H9 (cell line): ENCODE data around the gene FAAP100. TPM values are rescaled to one million over a fixed set of nuclear protein-coding genes. Genes with fewer than 3 reads are reported as not detected.
A peak's percentile ranks its signal among the peaks of the same experiment; 100 is the strongest.

Experiments
- DNase-seq: peaks from one replicate; pipeline ENCODE4 v3.0.0-alpha.2; 2017
- H2AFZ ChIP-seq: one replicate; pipeline ENCODE4 v1.6.1; 2013; ENCODE audit warnings: mild to moderate bottlenecking, low read length, control low read depth, moderate library complexity
- H2AK5ac ChIP-seq: 2 replicates; pipeline ENCODE4 v1.6.1; 2013; ENCODE audit warnings: low read length, control low read depth, mixed read lengths; ENCODE audit not compliant: insufficient read length
- H2BK120ac ChIP-seq: one replicate; pipeline ENCODE4 v1.6.1; 2013; ENCODE audit warnings: low read depth, mild to moderate bottlenecking, low read length, control low read depth, inconsistent platforms; ENCODE audit not compliant: poor library complexity, severe bottlenecking
- H2BK12ac ChIP-seq: 2 replicates; pipeline ENCODE4 v1.6.1; 2013; ENCODE audit warnings: low read length, control low read depth, mixed read lengths, low read depth; ENCODE audit not compliant: insufficient read length
- H2BK15ac ChIP-seq: 2 replicates; pipeline ENCODE4 v1.6.1; 2013; ENCODE audit warnings: low read depth, low read length, control low read depth
- H2BK20ac ChIP-seq: one replicate; pipeline ENCODE4 v1.6.1; 2013; ENCODE audit warnings: low read depth, mild to moderate bottlenecking, low read length, control low read depth, inconsistent platforms; ENCODE audit not compliant: poor library complexity, severe bottlenecking
- H2BK5ac ChIP-seq: 2 replicates; pipeline ENCODE4 v1.6.1; 2013; ENCODE audit warnings: low read length, control low read depth, mixed read lengths; ENCODE audit not compliant: insufficient read length
- H3K14ac ChIP-seq: 2 replicates; pipeline ENCODE4 v1.6.1; 2013; ENCODE audit warnings: low read length, control low read depth; ENCODE audit not compliant: insufficient read depth
- H3K18ac ChIP-seq: 2 replicates; pipeline ENCODE4 v1.6.1; 2013; ENCODE audit warnings: low read depth, mild to moderate bottlenecking, mixed read lengths, low read length, control low read depth; ENCODE audit not compliant: insufficient read length
- H3K23ac ChIP-seq: 2 replicates; pipeline ENCODE4 v1.6.1; 2013; ENCODE audit warnings: low read length, control low read depth, mixed read lengths, low read depth; ENCODE audit not compliant: insufficient read length
- H3K23me2 ChIP-seq: 2 replicates; pipeline ENCODE4 v1.6.1; 2013; ENCODE audit warnings: low read depth, mild to moderate bottlenecking, mixed read lengths, low read length, control low read depth; ENCODE audit not compliant: insufficient read length, poor library complexity, severe bottlenecking
- H3K27ac ChIP-seq: 2 replicates; pipeline ENCODE4 v1.5.1; 2013; ENCODE audit warnings: low read length, control low read depth, mixed read lengths, low read depth; ENCODE audit not compliant: insufficient read length
- H3K27me3 ChIP-seq: 2 replicates; pipeline ENCODE4 v1.6.1; 2013; ENCODE audit warnings: low read length, control low read depth, inconsistent platforms; ENCODE audit not compliant: insufficient read depth
- H3K4ac ChIP-seq: 2 replicates; pipeline ENCODE4 v1.6.1; 2013; ENCODE audit warnings: low read depth, mild to moderate bottlenecking, control low read depth, inconsistent platforms, low read length, moderate library complexity
- H3K4me1 ChIP-seq: 2 replicates; pipeline ENCODE4 v1.6.1; 2013; ENCODE audit warnings: low read length, control low read depth, inconsistent platforms; ENCODE audit not compliant: insufficient read depth
- H3K4me2 ChIP-seq: 2 replicates; pipeline ENCODE4 v1.6.1; 2013; ENCODE audit warnings: low read length, control low read depth, mixed read lengths; ENCODE audit not compliant: insufficient read length, insufficient read depth
- H3K56ac ChIP-seq: 2 replicates; pipeline ENCODE4 v1.6.1; 2013; ENCODE audit warnings: low read depth, mild to moderate bottlenecking, mixed read lengths, low read length, control low read depth; ENCODE audit not compliant: insufficient read length
- H3K79me1 ChIP-seq: 2 replicates; pipeline ENCODE4 v1.6.1; 2013; ENCODE audit warnings: low read depth, mild to moderate bottlenecking, moderate library complexity, low read length, control low read depth, inconsistent platforms; ENCODE audit not compliant: insufficient read depth, poor library complexity, severe bottlenecking
- H3K79me2 ChIP-seq: 2 replicates; pipeline ENCODE4 v1.6.1; 2013; ENCODE audit warnings: low read length, control low read depth, inconsistent platforms; ENCODE audit not compliant: insufficient read depth
- H3K9ac ChIP-seq: 2 replicates; pipeline ENCODE4 v1.6.1; 2013; ENCODE audit warnings: low read length, control low read depth, mixed read lengths; ENCODE audit not compliant: insufficient read length; ENCODE audit errors: extremely low read depth
- H3K9me3 ChIP-seq: one replicate; pipeline ENCODE4 v1.6.1; 2013; ENCODE audit warnings: low read depth, low read length, inconsistent platforms; ENCODE audit not compliant: control insufficient read depth
- H3T11ph ChIP-seq: one replicate; pipeline ENCODE4 v1.6.1; 2013; ENCODE audit warnings: mild to moderate bottlenecking, low read length, control low read depth, inconsistent platforms
- H4K20me1 ChIP-seq: one replicate; pipeline ENCODE4 v1.6.1; 2013; ENCODE audit not compliant: control insufficient read depth, insufficient read length, insufficient read depth
- H4K5ac ChIP-seq: 2 replicates; pipeline ENCODE4 v1.6.1; 2013; ENCODE audit warnings: low read depth, mild to moderate bottlenecking, mixed read lengths, low read length, control low read depth; ENCODE audit not compliant: insufficient read length
- H4K8ac ChIP-seq: replicated peaks from 2 replicates; pipeline ENCODE4 v1.6.1; 2013; ENCODE audit warnings: low read length, control low read depth, mixed read lengths, low read depth; ENCODE audit not compliant: insufficient read length
- H4K91ac ChIP-seq: 2 replicates; pipeline ENCODE4 v1.6.1; 2013; ENCODE audit warnings: low read depth, mild to moderate bottlenecking, moderate library complexity, mixed read lengths, low read length, control low read depth; ENCODE audit not compliant: insufficient read length
- H3K27ac Mint-ChIP-seq, 3 experiments: 2 replicates in 2 of 3; 3 replicates in 1 of 3; pipeline ENCODE4 v1.8.0; 2020 to 2021; ENCODE audit warnings: mixed read lengths in 3 of 3, mild to moderate bottlenecking in 1 of 3, moderate library complexity in 1 of 3
- H3K27me3 Mint-ChIP-seq: 2 replicates; pipeline ENCODE4 v1.8.0; 2021; ENCODE audit warnings: low read depth, mild to moderate bottlenecking, moderate library complexity, mixed read lengths
- H3K36me3 Mint-ChIP-seq, 3 experiments: 2 replicates in 2 of 3; 3 replicates in 1 of 3; pipeline ENCODE4 v1.8.0; 2020 to 2021; ENCODE audit warnings: low read depth in 3 of 3, mixed read lengths in 3 of 3; ENCODE audit not compliant: insufficient read depth in 1 of 3
- H3K4me1 Mint-ChIP-seq, 2 experiments: 2 replicates each; pipeline ENCODE4 v1.8.0; 2020; ENCODE audit warnings: mixed read lengths in 2 of 2
- H3K4me3 Mint-ChIP-seq, 2 experiments: 2 replicates in 1 of 2; 3 replicates in 1 of 2; pipeline ENCODE4 v1.8.0; 2020 to 2021; ENCODE audit warnings: mild to moderate bottlenecking in 2 of 2, mixed read lengths in 2 of 2, moderate library complexity in 1 of 2
- H3K9me3 Mint-ChIP-seq, 2 experiments: 2 replicates in 1 of 2; 3 replicates in 1 of 2; pipeline ENCODE4 v1.8.0; 2020; ENCODE audit warnings: mild to moderate bottlenecking in 2 of 2, mixed read lengths in 2 of 2, moderate library complexity in 1 of 2
- CTCF ChIP-seq: fragments of 200-600 bp; sonication (generic); conservative IDR thresholded peaks from 3 replicates; pipeline ENCODE4 v1.8.0; 2021; ENCODE audit warnings: antibody characterized with exemption, mild to moderate bottlenecking
- WGBS: extraction: QIAGEN DNeasy Blood & Tissue Kit; methylation state at CpG from one replicate; pipeline ENCODE4 v1.1.7; 2013; ENCODE audit warnings: missing lambda C conversion rate, low lambda C conversion rate, mixed read lengths; ENCODE audit not compliant: insufficient read length; ENCODE audit errors: extremely low coverage; 5-methylcytosine and 5-hydroxymethylcytosine counted together
- total RNA-seq: library from RNA; stranded (reverse); gene quantifications from 2 replicates; pipeline ENCODE4 v1.2.1, GENCODE V29; 2021

FAAP100 gene
- total RNA-seq, 1 experiment from 2014 or later = 54.0 TPM

- H2BK15ac ChIP-seq = no peak overlapping the region
- no peak overlapping the region for H3K14ac ChIP-seq
- peaks cover 5% of the 10 kb centered on the region for H3K79me1 ChIP-seq
- H3K36me3 Mint-ChIP-seq = peaks cover 18 to 57% (median 46%) of the 10 kb centered on the region in 3 experiments; a peak in 6 of 7 replicates
- H3K27me3 Mint-ChIP-seq = no peaks in the 10 kb centered on the region
- no peak overlapping the region for H2BK20ac ChIP-seq
- no peak overlapping the region for H2BK12ac ChIP-seq
- H3K4me2 ChIP-seq = no peak overlapping the region
- no peak overlapping the region for H4K8ac ChIP-seq
- H3K4me3 Mint-ChIP-seq = peak overlapping the region; percentile 60 to 84; a peak in 4 of 5 replicates
- no peak for TF ChIP-seq CTCF
- no peak overlapping the region for H2AFZ ChIP-seq
- no peak for DNase-seq
- peaks cover 16% of the 10 kb centered on the region in 2 experiments for H3K4me1 Mint-ChIP-seq
- peaks cover 10% of the 10 kb centered on the region for H3K23me2 ChIP-seq
- peaks cover 2% of the 10 kb centered on the region; the same call in 1 of the 2 replicates for H3K79me2 ChIP-seq
- H3K27ac ChIP-seq = no peak overlapping the region
- no peaks in the 10 kb centered on the region; a peak in 1 of 5 replicates for H3K9me3 Mint-ChIP-seq
- no peak overlapping the region for H3K23ac ChIP-seq
- no peaks in the 10 kb centered on the region for H4K20me1 ChIP-seq
- H2BK5ac ChIP-seq = no peak overlapping the region
- no peak overlapping the region for H3K4ac ChIP-seq
- H4K91ac ChIP-seq = no peak overlapping the region
- no peak overlapping the region; a peak in 1 of 7 replicates for H3K27ac Mint-ChIP-seq
- H3K56ac ChIP-seq = no peak overlapping the region
- no peak overlapping the region for H2AK5ac ChIP-seq
- H3K18ac ChIP-seq = no peak overlapping the region
- H2BK120ac ChIP-seq = no peak overlapping the region
- H3T11ph ChIP-seq = no peak overlapping the region
- no CpG with 5 or more reads among the region's 8 CpGs for WGBS
- H3K9me3 ChIP-seq = no peaks in the 10 kb centered on the region
- no peak overlapping the region for H4K5ac ChIP-seq
- H3K27me3 ChIP-seq = no peaks in the 10 kb centered on the region
- H3K9ac ChIP-seq = no peak overlapping the region
- peaks cover 3% of the 10 kb centered on the region; the same call in 1 of the 2 replicates for H3K4me1 ChIP-seq
Measured at GRCh38 chr17:81549826-81550225, 2.3 kb downstream of the FAAP100 start.
